GM18858 (cell line): ENCODE measurements around the gene PIM1.

Source experiments
- ATAC-seq: cut with Tn5 transposase; IDR thresholded peaks from one replicate; pipeline ENCODE4 v1.9.1; 2021; ENCODE audit not compliant: unreplicated experiment

Gene PIM1

GRCh38 chr6:37221585-37222124, 51.7 kb downstream of the PIM1 start:
- ATAC-seq = no peak

- peak; percentile 72 for ATAC-seq
These were observed 52.4 kb downstream of the PIM1 start for GRCh38 chr6:37222125-37222967.

- ATAC-seq = no peak
These were observed 53.0 kb downstream of the PIM1 start for GRCh38 chr6:37222992-37223391.
